HepG2 (cell line): Measurements from ENCODE around the gene RYR2. TPM values are rescaled to one million over a fixed set of nuclear protein-coding genes. Genes with fewer than 3 reads are reported as not detected.

Experiments
- ATAC-seq: fragments of 200-7000 bp; cut with Tn5 transposase; 3 replicates; pipeline ENCODE4 v1.9.1; 2020; ENCODE audit warnings: mild to moderate bottlenecking, moderate library complexity
- BruUV-seq: library from RNA; stranded (reverse); fragments of 400-500 nt; replicated peaks from 2 replicates; lab custom pipeline; 2021; lab: Mats Ljungman, UMichigan
- CTCF ChIA-PET: fragments of 300-600 bp; formaldehyde crosslinking; extraction: SDS; loops from one replicate; lab custom pipeline; 2021; ENCODE audit warnings: low total read pairs, inconsistent platforms, low intra/inter-chr PET ratio; lab: Yijun Ruan, JAX
- POLR2A ChIA-PET: fragments of 350-600 bp; sonication (Branson Sonifier 250); formaldehyde crosslinking; loops from one replicate; lab custom pipeline; 2020; ENCODE audit warnings: antibody characterized with exemption, inconsistent platforms; lab: Yijun Ruan, JAX
- DNase-seq: peaks from one replicate; pipeline ENCODE4 v3.0.0-alpha.2; 2015; ENCODE audit warnings: low spot score
- FAIRE-seq: peaks from 3 replicates; lab custom pipeline; 2011; peaks lifted over from hg19 to GRCh38; lab: Jason Lieb, UNC
- H2AFZ ChIP-seq: one replicate; pipeline ENCODE4 v1.6.1; 2011; ENCODE audit warnings: low read length, inconsistent platforms
- H3K27ac ChIP-seq: fragments of 300-600 bp; 3 replicates; pipeline ENCODE4 v1.8.0; 2011; ENCODE audit warnings: mixed run types, mild to moderate bottlenecking, mixed read lengths, low read length, inconsistent platforms; ENCODE audit not compliant: insufficient read depth; ENCODE audit errors: extremely low read length
- H3K27me3 ChIP-seq, 2 experiments: fragments of 200-600 bp in 1 of 2; 2 replicates in 1 of 2; 3 replicates in 1 of 2; pipeline versions ENCODE4 v1.6.0 to v1.8.0; 2011; ENCODE audit warnings: low read length in 2 of 2, mild to moderate bottlenecking in 2 of 2, moderate library complexity in 2 of 2, inconsistent platforms in 1 of 2; ENCODE audit not compliant: insufficient read depth in 2 of 2, control insufficient read depth in 1 of 2
- H3K36me3 ChIP-seq, 2 experiments: fragments of 200-600 bp in 1 of 2; replicated peaks in 1 of 2; 2 replicates in 1 of 2; 3 replicates in 1 of 2; pipeline versions ENCODE4 v1.5.1 to v1.8.0; 2011; ENCODE audit warnings: low read length in 2 of 2, inconsistent platforms in 1 of 2; ENCODE audit not compliant: insufficient read depth in 2 of 2, control insufficient read depth in 1 of 2
- H3K4me1 ChIP-seq: 2 replicates; pipeline ENCODE4 v1.5.1; 2012; ENCODE audit warnings: low read length, inconsistent platforms; ENCODE audit not compliant: insufficient read depth
- H3K4me2 ChIP-seq: 2 replicates; pipeline ENCODE4 v1.6.0; 2011; ENCODE audit warnings: low read depth, low read length, inconsistent platforms
- H3K4me3 ChIP-seq, 3 experiments: fragments of 200-600 bp in 1 of 3; sonication (generic), shearing (Covaris generic) in 1 of 3; replicated peaks in 1 of 3; 2 replicates each; pipeline ENCODE4 v1.5.1; 2011 to 2016; ENCODE audit warnings: low read length in 3 of 3, inconsistent platforms in 2 of 3, low read depth in 2 of 3, mild to moderate bottlenecking in 2 of 3, control low read depth in 1 of 3, mixed read lengths in 1 of 3; ENCODE audit not compliant: insufficient read depth in 1 of 3
- H3K79me2 ChIP-seq: one replicate; pipeline ENCODE4 v1.6.1; 2011; ENCODE audit warnings: low read length, inconsistent platforms; ENCODE audit not compliant: insufficient read depth
- H3K9ac ChIP-seq: 2 replicates; pipeline ENCODE4 v1.6.0; 2011; ENCODE audit warnings: mild to moderate bottlenecking, low read depth, low read length, inconsistent platforms; ENCODE audit not compliant: insufficient read depth
- H3K9me3 ChIP-seq: 2 replicates; pipeline ENCODE4 v1.5.1; 2012; ENCODE audit warnings: mild to moderate bottlenecking, low read length
- H4K20me1 ChIP-seq: 2 replicates; pipeline ENCODE4 v1.6.0; 2011; ENCODE audit warnings: inconsistent platforms, mild to moderate bottlenecking, low read length, moderate library complexity; ENCODE audit not compliant: insufficient read depth
- CEBPB ChIP-seq: IDR thresholded peaks from 2 replicates; pipeline ENCODE4 v1.6.1; 2011; ENCODE audit warnings: low read depth, low read length, improper control_type of control experiment, borderline replicate concordance
- FOXO1 ChIP-seq: sonication (generic); formaldehyde crosslinking; IDR thresholded peaks from 2 replicates; pipeline ENCODE4 v1.4.0; 2020; ENCODE audit warnings: missing genetic modification reagents
- JDP2 ChIP-seq: sonication (generic); formaldehyde crosslinking; IDR thresholded peaks from 2 replicates; pipeline ENCODE4 v1.8.1; 2022; ENCODE audit warnings: missing genetic modification reagents, borderline replicate concordance
- KMT2B ChIP-seq: IDR thresholded peaks from 2 replicates; pipeline ENCODE4 v1.6.1; 2016; ENCODE audit warnings: missing genetic modification reagents, missing compliant biosample characterization
- NFIC ChIP-seq: IDR thresholded peaks from 2 replicates; pipeline ENCODE4 v1.6.1; 2012; ENCODE audit warnings: mild to moderate bottlenecking, low read length, inconsistent platforms
- SIX4 ChIP-seq: sonication (generic); formaldehyde crosslinking; IDR thresholded peaks from 2 replicates; pipeline ENCODE4 v1.4.0; 2020; ENCODE audit warnings: missing genetic modification reagents
- SKIL ChIP-seq: sonication (generic); formaldehyde crosslinking; IDR thresholded peaks from 2 replicates; pipeline ENCODE4 v1.8.0; 2022; ENCODE audit warnings: missing genetic modification reagents, mild to moderate bottlenecking, moderate library complexity, borderline replicate concordance
- ZNF24 ChIP-seq: fragments of 450-650 bp; IDR thresholded peaks from 2 replicates; pipeline ENCODE4 v1.6.1; 2017; ENCODE audit warnings: antibody characterized with exemption, mild to moderate bottlenecking
- ZNF3 ChIP-seq: IDR thresholded peaks from 2 replicates; pipeline ENCODE4 v1.7.0; 2017; ENCODE audit warnings: inconsistent platforms
- ZNF33A ChIP-seq: sonication (generic); formaldehyde crosslinking; IDR thresholded peaks from 2 replicates; pipeline ENCODE4 v1.5.1; 2020; ENCODE audit warnings: missing genetic modification reagents, mild to moderate bottlenecking, moderate library complexity, borderline replicate concordance
- ZNF468 ChIP-seq: sonication (generic); formaldehyde crosslinking; IDR thresholded peaks from 2 replicates; pipeline ENCODE4 v1.8.0; 2022; ENCODE audit warnings: mild to moderate bottlenecking, moderate library complexity, missing genetic modification reagents
- ZSCAN22 ChIP-seq: sonication (generic); formaldehyde crosslinking; IDR thresholded peaks from 2 replicates; pipeline ENCODE4 v1.4.0; 2020; ENCODE audit warnings: mild to moderate bottlenecking, missing genetic modification reagents
- WGBS: methylation state at CpG from one replicate; pipeline ENCODE4 v1.1.6; 2017; ENCODE audit warnings: low lambda C conversion rate; 5-methylcytosine and 5-hydroxymethylcytosine counted together
- in situ Hi-C: cut with HindIII; loops from 2 replicates; pipeline ENCODE4 v1.10.0; 2017; ENCODE audit warnings: low pct_unique_long_range_greater_than_20kb; ENCODE audit not compliant: extremely low pct_ligation_motif_present
- intact Hi-C: fragments of 100-400 bp; cut with micrococcal nuclease; formaldehyde crosslinking; loops from one replicate; pipeline ENCODE4 v1.10.0; 2022; ENCODE audit not compliant: unreplicated experiment
- polyA plus RNA-seq, 8 experiments: library from polyadenylated mRNA; depleted of rRNA in 3 of 8; stranded (reverse) in 7 of 8; unstranded in 1 of 8; fragments of >200 nt; fragmentation: Illumina TruSeq in 4 of 8; extraction: Trizol in 4 of 8; gene quantifications; 2 replicates each; pipeline versions ENCODE4 v1.2.1 to v1.2.3, GENCODE V29; 2011 to 2016; ENCODE audit warnings: low read depth in 4 of 8, missing spikeins in 1 of 8, mixed read lengths in 1 of 8; ENCODE audit not compliant: insufficient read depth in 1 of 8
- total RNA-seq, 5 experiments: library from RNA; depleted of rRNA; stranded (reverse); fragments of >200 nt; fragmentation: Illumina TruSeq; extraction: Trizol; gene quantifications; 2 replicates each; pipeline ENCODE4 v1.2.3, GENCODE V29; 2016; ENCODE audit warnings: low read depth in 1 of 5
- TF ChIP-seq, protein P1 (sequence below): IDR thresholded peaks from 2 replicates; pipeline ENCODE4 v1.6.1; 2012; ENCODE audit warnings: low read depth, low read length, improper control_type of control experiment
- TF ChIP-seq, protein P2 (sequence below): sonication (generic); formaldehyde crosslinking; IDR thresholded peaks from 2 replicates; pipeline ENCODE4 v1.4.0; 2020; ENCODE audit warnings: mild to moderate bottlenecking, missing genetic modification reagents

RYR2 gene
- total and polyA plus RNA-seq, 2 of the 13 experiments (the other 11 are each of a cell fraction or from before 2014, with no cell fraction given) = not detected

GRCh38 chr1:237789619-237790018 is 747.6 kb downstream of the RYR2 start (continued):
- no peak for TF ChIP-seq SIX4 (CRISPR knock-in tag)

DNA sequence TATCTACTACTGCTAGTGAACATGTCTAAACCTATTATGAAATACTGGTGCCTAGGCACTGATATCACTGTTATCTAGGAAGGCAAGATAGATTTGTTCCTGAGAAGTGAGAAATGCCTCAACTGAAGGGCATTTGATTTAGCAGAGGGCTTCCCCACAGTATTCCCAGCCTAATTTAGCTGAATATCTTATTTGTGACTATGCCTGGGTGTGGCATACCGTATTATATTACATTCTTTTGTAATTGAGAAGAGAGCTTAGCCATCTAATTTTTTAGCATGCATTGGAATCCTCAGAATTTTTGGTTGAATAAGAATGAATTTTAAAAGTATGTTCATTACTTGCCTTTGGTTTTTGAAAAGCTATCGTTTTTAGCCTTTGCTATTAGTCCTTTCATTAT is 749.6 kb downstream of the RYR2 start:
- no peak overlapping the region for H2AFZ ChIP-seq
- in situ Hi-C loops = no loop called here
- H3K27ac ChIP-seq = no peak overlapping the region
- H3K36me3 ChIP-seq = no peaks in the 10 kb centered on the region
- no peak for FAIRE-seq
- H3K27me3 ChIP-seq = no peaks in the 10 kb centered on the region
- H4K20me1 ChIP-seq = no peaks in the 10 kb centered on the region
- CTCF ChIA-PET = no interaction called here
- no peak for TF ChIP-seq ZNF33A
- TF ChIP-seq, protein P1, sequence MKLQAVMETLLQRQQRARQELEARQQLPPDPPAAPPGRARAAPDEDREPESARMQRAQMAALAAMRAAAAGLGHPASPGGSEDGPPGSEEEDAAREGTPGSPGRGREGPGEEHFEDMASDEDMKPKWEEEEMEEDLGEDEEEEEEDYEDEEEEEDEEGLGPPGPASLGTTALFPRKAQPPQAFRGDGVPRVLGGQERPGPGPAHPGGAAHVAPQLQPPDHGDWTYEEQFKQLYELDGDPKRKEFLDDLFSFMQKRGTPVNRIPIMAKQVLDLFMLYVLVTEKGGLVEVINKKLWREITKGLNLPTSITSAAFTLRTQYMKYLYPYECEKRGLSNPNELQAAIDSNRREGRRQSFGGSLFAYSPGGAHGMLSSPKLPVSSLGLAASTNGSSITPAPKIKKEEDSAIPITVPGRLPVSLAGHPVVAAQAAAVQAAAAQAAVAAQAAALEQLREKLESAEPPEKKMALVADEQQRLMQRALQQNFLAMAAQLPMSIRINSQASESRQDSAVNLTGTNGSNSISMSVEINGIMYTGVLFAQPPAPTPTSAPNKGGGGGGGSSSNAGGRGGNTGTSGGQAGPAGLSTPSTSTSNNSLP = no peak
- TF ChIP-seq, all 625 proteins: peak for 0
- no TSS peak for BruUV-seq
- DNase-seq = no peak
- Histone ChIP-seq H3K9me3 (no peaks in the 10 kb centered on the region), H3K79me2 (no peaks in the 10 kb centered on the region), H3K4me2 (no peak overlapping the region), H3K4me1 (no peaks in the 10 kb centered on the region), H3K9ac (no peak overlapping the region), H3K4me3 (no peak overlapping the region)
- intact Hi-C loops = no loop called here
- 0% methylated on average over 2 of the region's 2 CpGs for WGBS
- ATAC-seq = no peak
- POLR2A ChIA-PET = no interaction called here

DNA sequence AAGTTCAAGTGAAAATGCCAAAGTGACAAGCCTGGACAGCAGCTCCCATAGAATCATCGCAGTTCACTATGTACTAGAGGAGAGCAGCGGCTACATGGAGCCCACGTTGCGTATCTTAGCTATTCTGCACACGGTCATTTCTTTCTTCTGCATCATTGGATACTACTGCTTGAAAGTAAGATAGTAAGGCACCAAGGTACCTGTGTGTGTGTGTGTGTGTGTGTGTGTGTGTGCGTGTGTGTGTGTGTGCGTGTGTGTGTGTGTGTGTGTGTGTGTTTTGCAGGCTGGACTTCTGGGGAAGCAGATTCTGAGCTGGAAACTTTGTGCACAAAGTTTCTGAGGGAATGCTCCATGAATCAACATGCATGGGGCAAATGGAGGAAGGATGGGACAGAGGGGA is 750.2 kb downstream of the RYR2 start:
- in situ Hi-C loops (no loop called here), intact Hi-C loops (no loop called here)
- no peak overlapping the region for H3K9ac ChIP-seq
- H3K36me3 ChIP-seq = no peaks in the 10 kb centered on the region
- no peak overlapping the region for H3K27ac ChIP-seq
- H3K4me3 ChIP-seq = no peak overlapping the region
- no peaks in the 10 kb centered on the region for H4K20me1 ChIP-seq
- DNase-seq (no peak), ATAC-seq (no peak), FAIRE-seq (no peak)
- POLR2A ChIA-PET = no interaction called here
- WGBS = 3% methylated on average over 7 of the region's 7 CpGs
- H3K27me3 ChIP-seq = no peaks in the 10 kb centered on the region
- CTCF ChIA-PET = no interaction called here
- H3K4me2 ChIP-seq = no peak overlapping the region
- no peaks in the 10 kb centered on the region for H3K9me3 ChIP-seq
- H3K4me1 ChIP-seq = no peaks in the 10 kb centered on the region
- no peaks in the 10 kb centered on the region for H3K79me2 ChIP-seq
- BruUV-seq = no TSS peak
- no peak overlapping the region for H2AFZ ChIP-seq
- TF ChIP-seq KMT2B (CRISPR knock-in tag) (no peak), CEBPB (no peak), JDP2 (CRISPR knock-in tag) (no peak), ZSCAN22 (CRISPR knock-in tag) (no peak), ZNF3 (CRISPR knock-in tag) (no peak), ZNF24 (no peak), SKIL (CRISPR knock-in tag) (no peak), ZNF468 (CRISPR knock-in tag) (no peak), NFIC (no peak), FOXO1 (CRISPR knock-in tag) (no peak)
- TF ChIP-seq, protein P2, sequence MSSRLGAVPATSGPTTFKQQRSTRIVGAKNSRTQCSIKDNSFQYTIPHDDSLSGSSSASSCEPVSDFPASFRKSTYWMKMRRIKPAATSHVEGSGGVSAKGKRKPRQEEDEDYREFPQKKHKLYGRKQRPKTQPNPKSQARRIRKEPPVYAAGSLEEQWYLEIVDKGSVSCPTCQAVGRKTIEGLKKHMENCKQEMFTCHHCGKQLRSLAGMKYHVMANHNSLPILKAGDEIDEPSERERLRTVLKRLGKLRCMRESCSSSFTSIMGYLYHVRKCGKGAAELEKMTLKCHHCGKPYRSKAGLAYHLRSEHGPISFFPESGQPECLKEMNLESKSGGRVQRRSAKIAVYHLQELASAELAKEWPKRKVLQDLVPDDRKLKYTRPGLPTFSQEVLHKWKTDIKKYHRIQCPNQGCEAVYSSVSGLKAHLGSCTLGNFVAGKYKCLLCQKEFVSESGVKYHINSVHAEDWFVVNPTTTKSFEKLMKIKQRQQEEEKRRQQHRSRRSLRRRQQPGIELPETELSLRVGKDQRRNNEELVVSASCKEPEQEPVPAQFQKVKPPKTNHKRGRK (CRISPR knock-in tag) = no peak
